Lower leg skin (tissue), 4 donors: ENCODE data around the gene HMCN2. TPM values are rescaled to one million over a fixed set of nuclear protein-coding genes. Genes with fewer than 3 reads are reported as not detected.

Experiments used
- DNase-seq, 2 donors: peaks; one replicate each; pipeline ENCODE4 v3.0.0-alpha.2; 2019; ENCODE audit warnings: low spot score in 2 of 2
- H3K4me3 ChIP-seq: fragments of 200-600 bp; sonication (generic); 2 replicates; pipeline ENCODE4 v1.5.1; 2017; ENCODE audit warnings: mild to moderate bottlenecking, low read depth; ENCODE audit not compliant: poor library complexity, severe bottlenecking
- CTCF ChIP-seq, 3 donors: fragments of 450-650 bp; IDR thresholded peaks; one replicate each; pipeline ENCODE4 v1.5.1; 2016; ENCODE audit warnings: antibody characterized with exemption in 3 of 3, mild to moderate bottlenecking in 3 of 3, moderate library complexity in 2 of 3
- POLR2A ChIP-seq, 2 donors: fragments of 450-650 bp; IDR thresholded peaks; one replicate each; pipeline ENCODE4 v1.6.1; 2016 to 2017; ENCODE audit warnings: antibody characterized with exemption in 2 of 2, mild to moderate bottlenecking in 1 of 2, moderate library complexity in 1 of 2
- WGBS, 2 donors: methylation state at CpG; one replicate each; pipeline ENCODE4 v1.1.5; 2018; 5-methylcytosine and 5-hydroxymethylcytosine counted together
- intact Hi-C: fragments of 100-400 bp; cut with DNase I; formaldehyde crosslinking; loops from one replicate; pipeline ENCODE4 v1.15.0; 2023; ENCODE audit warnings: low total_unique reads
- total RNA-seq, 4 donors: library from RNA; depleted of rRNA; stranded (reverse); fragments of >200 nt; gene quantifications; one replicate each; pipeline ENCODE4 v1.1.0, GENCODE V29; 2016

Gene HMCN2
- total RNA-seq, 4 donors from 2014 or later, result 1.9 to 4.3 (median 3.0) TPM

- WGBS, 2 donors, result 55 to 65% methylated on average over 17 of the region's 17 CpGs
- TF ChIP-seq CTCF (IDR thresholded peaks at IDR 0.05) (no peak), POLR2A (IDR thresholded peaks at IDR 0.05) (no peak)
- intact Hi-C loops, result no loop called here
Observed at GRCh38 chr9:130303613-130304055, 38.1 kb downstream of the HMCN2 start.

GRCh38 chr9:130304116-130304515, 38.6 kb downstream of the HMCN2 start:
- TF ChIP-seq POLR2A (IDR thresholded peaks at IDR 0.05), result no peak
- TF ChIP-seq CTCF (IDR thresholded peaks at IDR 0.05), result no peak
- WGBS, 2 donors, result 25 to 46% methylated on average over 7 of the region's 7 CpGs
- DNase-seq, result no peak
- no peak overlapping the region for H3K4me3 ChIP-seq
- intact Hi-C loops, result no loop called here

More at GRCh38 chr9:130303613-130304055, 38.1 kb downstream of the HMCN2 start:
- no peak overlapping the region for H3K4me3 ChIP-seq
- DNase-seq, result no peak

GRCh38 chr9:130304643-130305042, 39.1 kb downstream of the HMCN2 start:
- no peak for DNase-seq
- TF ChIP-seq CTCF (IDR thresholded peaks at IDR 0.05) (no peak), POLR2A (IDR thresholded peaks at IDR 0.05) (no peak)
- WGBS, 2 donors, result 68 to 80% methylated on average over 15 to 18 of the region's 19 CpGs
- intact Hi-C loops, result no loop called here
- H3K4me3 ChIP-seq, result no peak overlapping the region

GRCh38 chr9:130305381-130305780, 39.8 kb downstream of the HMCN2 start:
- intact Hi-C loops, result no loop called here
- WGBS, 2 donors, result 56 to 69% methylated on average over 4 of the region's 4 CpGs
- no peak overlapping the region for H3K4me3 ChIP-seq
- TF ChIP-seq POLR2A (IDR thresholded peaks at IDR 0.05), result no peak
- no peak for TF ChIP-seq CTCF (IDR thresholded peaks at IDR 0.05)
- no peak for DNase-seq

GRCh38 chr9:130306823-130307666, 41.5 kb downstream of the HMCN2 start:
- DNase-seq, result no peak
- no peak for TF ChIP-seq CTCF (IDR thresholded peaks at IDR 0.05)
- TF ChIP-seq POLR2A (IDR thresholded peaks at IDR 0.05), result no peak
- WGBS, 2 donors, result 71 to 84% methylated on average over 21 of the region's 21 CpGs
- no peak overlapping the region for H3K4me3 ChIP-seq
- intact Hi-C loops, result no loop called here

GRCh38 chr9:130307667-130307943, 42.0 kb downstream of the HMCN2 start:
- 84 to 88% methylated on average over 5 of the region's 5 CpGs for WGBS, 2 donors
- intact Hi-C loops, result no loop called here

More at GRCh38 chr9:130307667-130307943, 42.0 kb downstream of the HMCN2 start:
- no peak overlapping the region for H3K4me3 ChIP-seq
- no peak for DNase-seq
- TF ChIP-seq CTCF (IDR thresholded peaks at IDR 0.05) (no peak), POLR2A (IDR thresholded peaks at IDR 0.05) (no peak)
